NCI-H748 treated with DMSO at 0.1 percent for 48 hours (cell line): ENCODE data around the gene SVIL.
"Not testable (repeated sequence)": the region's sequence is repeated elsewhere in the genome, so short reads cannot be mapped to it uniquely, and the experiment has no call there.

Experiments used
- DNase-seq: peaks from one replicate; lab custom pipeline; 2025; lab: John Stamatoyannopoulos, UW

SVIL gene

GRCh38 chr10:29484677-29485076, 150.1 kb downstream of the SVIL start:
- not testable (repeated sequence) for DNase-seq

- no peak for DNase-seq
Observed at GRCh38 chr10:29482591-29483431, 152.0 kb downstream of the SVIL start.

- no peak for DNase-seq
Observed at GRCh38 chr10:29481906-29482440, 152.8 kb downstream of the SVIL start.

DNA sequence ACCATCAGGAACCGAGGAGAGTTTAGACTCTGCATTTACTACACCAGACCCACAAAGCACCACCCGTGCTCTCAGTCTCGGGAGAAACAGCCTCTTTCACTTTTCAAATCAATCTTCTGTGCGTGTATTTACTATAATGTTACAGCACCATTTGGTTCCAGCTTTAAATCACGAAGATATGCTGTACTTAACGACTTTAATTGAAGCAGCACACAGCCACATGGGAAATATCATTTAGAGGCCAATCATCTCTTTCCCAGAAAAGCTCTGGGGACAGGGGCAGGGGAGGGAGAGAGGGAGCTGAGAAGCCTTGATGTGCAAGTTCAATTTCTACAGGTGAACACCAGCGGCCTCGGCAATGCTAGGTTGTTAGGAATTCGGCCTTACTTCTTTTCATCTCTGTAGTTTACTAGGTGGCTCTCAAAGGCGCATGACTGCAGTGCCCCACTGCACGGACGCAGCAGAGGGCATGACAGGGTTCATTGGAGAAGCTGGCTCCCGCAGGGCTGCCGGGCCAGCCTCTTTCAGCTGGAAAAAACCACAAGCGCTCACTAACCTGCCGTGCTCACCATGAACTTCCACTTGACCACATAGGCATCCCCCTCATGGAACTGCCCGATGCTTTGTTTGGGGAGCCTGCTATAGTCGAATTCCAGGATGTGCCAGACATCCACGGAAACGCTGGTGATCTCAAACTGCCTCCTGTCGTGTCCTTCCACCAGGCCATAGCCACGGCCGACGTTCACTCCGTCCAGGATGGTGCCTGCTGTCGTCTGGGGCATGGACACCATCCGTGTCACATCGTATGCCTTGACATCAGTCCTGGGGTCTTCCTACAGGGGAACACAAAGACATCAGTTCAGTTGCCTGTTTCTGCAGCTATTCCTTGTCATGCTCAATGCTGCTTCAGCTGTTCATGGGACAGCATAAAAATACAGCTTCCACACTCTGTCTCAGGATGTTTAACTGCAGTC, 154.5 kb downstream of the SVIL start:
- DNase-seq, result no peak

GRCh38 chr10:29479081-29479925, 155.5 kb downstream of the SVIL start:
- peak; percentile 24 for DNase-seq

- no peak for DNase-seq
Observed at GRCh38 chr10:29473406-29474100, 161.2 kb downstream of the SVIL start.

- DNase-seq, result no peak
Observed at GRCh38 chr10:29473087-29473356, 161.7 kb downstream of the SVIL start.

DNA sequence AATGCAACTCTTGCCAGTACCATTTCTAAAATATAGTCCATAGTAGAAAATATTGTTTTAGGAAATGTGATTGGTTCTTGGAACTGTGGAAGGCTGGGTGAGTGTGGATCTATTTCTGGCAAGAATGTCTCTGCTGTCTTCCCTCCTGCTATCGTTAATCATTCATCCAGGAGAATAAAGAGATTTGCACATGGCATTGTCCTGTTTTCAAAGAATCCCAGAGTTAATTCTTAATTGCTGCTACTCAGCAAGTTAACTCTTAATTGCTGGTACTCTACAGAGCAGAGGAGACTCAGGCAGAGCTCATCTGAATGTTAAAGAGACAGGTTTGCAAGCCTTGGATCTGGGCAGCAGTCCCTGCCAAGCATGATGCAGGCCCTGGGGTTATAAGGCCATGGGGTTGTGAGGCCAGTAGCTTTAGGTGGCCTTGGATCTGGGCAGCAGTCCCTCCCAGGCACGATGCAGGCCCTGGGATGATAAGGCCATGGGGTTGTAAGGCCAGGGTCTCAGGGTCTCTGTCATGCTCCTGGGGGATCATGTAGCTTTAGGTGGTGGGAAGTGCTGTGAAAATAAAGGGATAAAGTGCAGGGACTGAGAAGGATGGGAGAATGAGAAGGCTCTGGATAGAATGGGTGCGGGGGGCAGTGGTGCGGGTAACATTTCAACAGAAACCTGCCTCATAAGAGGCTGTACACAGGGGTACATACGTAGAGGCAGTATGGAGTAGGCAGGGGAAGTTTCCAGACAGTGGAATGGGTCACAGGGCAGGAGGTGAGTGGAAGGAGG, 162.3 kb downstream of the SVIL start:
- no peak for DNase-seq

DNA sequence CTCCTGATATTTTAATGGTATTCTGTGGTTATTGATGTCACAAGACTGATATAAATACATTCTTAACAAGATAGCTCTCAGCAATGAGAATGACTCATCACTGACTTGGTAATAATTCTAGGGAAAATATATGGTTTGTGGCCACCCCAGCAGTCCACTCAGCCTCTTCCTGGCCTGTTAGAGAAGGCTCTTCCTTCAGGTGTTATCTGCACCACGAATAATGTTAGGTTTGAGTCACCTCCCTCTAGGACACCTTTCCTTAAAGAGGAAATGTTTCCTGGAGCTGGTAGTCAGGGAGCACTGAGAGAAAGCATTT, 163.3 kb downstream of the SVIL start:
- no peak for DNase-seq

- DNase-seq, result no peak
Observed at GRCh38 chr10:29470843-29471543, 163.8 kb downstream of the SVIL start.

- no peak for DNase-seq
Observed at GRCh38 chr10:29470355-29470705, 164.4 kb downstream of the SVIL start.

DNA sequence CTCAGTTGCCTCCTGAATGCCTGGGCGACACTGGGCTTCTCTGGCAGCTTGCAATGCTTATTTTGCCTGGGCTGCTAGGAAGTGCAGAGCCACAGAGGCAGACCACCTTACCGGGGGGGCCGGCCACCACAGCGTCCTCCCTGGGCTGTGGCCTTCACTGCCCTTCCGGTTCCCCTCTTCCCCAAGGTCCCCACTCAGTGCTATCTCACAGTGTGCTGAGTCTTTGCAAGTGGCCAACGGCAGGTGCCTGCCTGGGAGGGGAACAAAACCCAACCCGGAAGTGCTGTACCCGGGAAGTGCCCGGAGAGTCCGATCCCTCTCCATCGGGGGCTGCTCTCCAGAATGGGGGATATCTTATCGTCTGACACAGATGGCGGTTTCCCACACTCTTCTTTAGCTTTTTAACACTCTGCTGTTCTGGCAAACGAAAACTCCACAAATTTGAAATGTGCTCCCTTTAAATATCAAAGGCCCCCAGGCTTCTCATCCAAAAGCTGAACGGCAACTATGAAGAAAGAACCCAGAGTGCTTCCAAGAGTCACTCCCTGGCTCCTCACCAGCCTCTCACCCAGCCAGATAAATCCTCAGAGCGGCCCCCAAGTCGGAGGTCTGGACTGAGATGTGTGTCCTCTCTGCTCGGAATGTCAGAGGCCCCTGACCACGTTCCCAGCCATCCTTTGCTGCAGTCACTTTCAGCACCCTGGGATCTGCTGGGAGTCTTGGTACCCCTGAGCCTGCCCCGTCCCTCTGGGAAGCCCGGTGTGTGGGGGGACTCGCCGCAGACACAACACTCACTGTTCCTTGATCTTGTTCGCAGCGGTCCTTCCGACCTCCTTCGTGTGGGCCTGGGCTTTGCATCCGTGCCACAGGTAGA, 165.1 kb downstream of the SVIL start:
- DNase-seq, result no peak

DNA sequence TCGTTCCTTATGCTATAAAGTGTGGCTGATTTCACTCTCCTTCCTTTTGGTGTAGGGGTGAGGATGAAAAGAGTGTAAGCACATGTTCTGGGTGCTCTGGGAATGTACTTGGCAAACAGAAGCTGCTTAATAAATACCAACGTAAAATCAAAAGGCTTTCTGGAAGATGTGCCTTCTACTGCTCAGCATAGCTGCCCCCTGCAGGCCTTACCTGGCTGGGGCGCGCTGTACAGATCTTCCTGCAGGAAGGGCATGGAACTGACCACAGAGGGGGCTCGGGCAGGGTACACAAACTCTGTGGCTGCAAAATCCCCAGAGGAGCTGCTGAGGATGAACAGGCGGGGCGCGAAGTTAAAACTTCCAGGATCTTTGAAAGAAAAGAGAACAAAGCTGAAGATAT, 169.4 kb downstream of the SVIL start:
- DNase-seq, result no peak

GRCh38 chr10:29464671-29465171, 170.1 kb downstream of the SVIL start:
- DNase-seq, result not testable (repeated sequence)

GRCh38 chr10:29461042-29461441, 173.7 kb downstream of the SVIL start:
- DNase-seq, result no peak

DNA sequence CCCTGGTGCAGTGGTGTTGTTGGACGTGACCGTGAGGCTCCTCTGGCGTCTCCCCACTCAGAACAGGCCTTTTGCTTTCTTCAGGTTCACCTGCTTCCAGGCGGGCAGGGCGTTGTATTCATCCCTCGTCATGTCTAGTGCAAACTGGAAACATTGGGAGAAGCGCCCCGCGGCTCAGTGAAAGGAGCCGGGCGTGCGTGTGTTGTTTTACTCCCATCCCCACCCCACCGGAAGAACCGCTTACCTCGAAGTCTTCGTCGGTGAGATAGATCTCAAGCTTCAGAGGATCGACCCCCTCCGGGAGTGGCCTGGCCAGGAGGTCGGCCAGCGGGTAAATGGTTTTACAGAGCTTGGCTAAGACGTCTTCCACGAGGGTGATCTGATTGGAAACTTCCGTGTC, 176.6 kb downstream of the SVIL start:
- DNase-seq, result not testable (repeated sequence)

- DNase-seq, result no peak
Observed at GRCh38 chr10:29455095-29455494, 179.7 kb downstream of the SVIL start.

- no peak for DNase-seq
Observed at GRCh38 chr10:29454250-29454649, 180.5 kb downstream of the SVIL start.

GRCh38 chr10:29452546-29452945, 182.2 kb downstream of the SVIL start:
- DNase-seq, result no peak
